ENCODE data around the gene MYADM. TPM values are rescaled to one million over a fixed set of nuclear protein-coding genes. Genes with fewer than 3 reads are reported as not detected.

MYADM gene
- total RNA-seq, 2 experiments from 2014 or later = 64.7 to 69.9 TPM

- Mint-ChIP-seq H3K4me3 (peak overlapping the region; percentile 11), H3K4me1 (ENCODE audit: low read depth) (peaks cover 54% of the 10 kb centered on the region), H3K27me3 (no peaks in the 10 kb centered on the region), H3K9me3 (no peaks in the 10 kb centered on the region), H3K27ac (peak overlapping the region; percentile 43), H3K36me3 (ENCODE audit: low read depth) (peaks cover 33% of the 10 kb centered on the region)
- DNase-seq = peak; percentile 61
- CTCF ChIA-PET = no interaction called here
- TF ChIP-seq CTCF (IDR thresholded peaks at IDR 0.05) = no peak
- no peak for ATAC-seq
- POLR2A ChIA-PET = interaction anchor here (0.8 to 2.3 kb wide), 2 partner anchors 10 to 15 kb away, joined by 3 to 18 read pairs; partner anchors contain the start of gene MYADM
- intact Hi-C loops (cut with micrococcal nuclease) = no loop called here
These were observed 9.7 kb downstream of the MYADM start for GRCh38 chr19:53877361-53877766.

GRCh38 chr19:53878776-53879139 is 11.1 kb downstream of the MYADM start:
- TF ChIP-seq CTCF (IDR thresholded peaks at IDR 0.05) = no peak
- Mint-ChIP-seq H3K27ac (no peak overlapping the region), H3K36me3 (ENCODE audit: low read depth) (peaks cover 23% of the 10 kb centered on the region), H3K4me3 (no peak overlapping the region), H3K9me3 (no peaks in the 10 kb centered on the region), H3K4me1 (ENCODE audit: low read depth) (peaks cover 50% of the 10 kb centered on the region), H3K27me3 (peaks cover 8% of the 10 kb centered on the region)
- no peak for ATAC-seq
- ChIA-PET POLR2A (interaction anchor here (1.1 to 1.8 kb wide), 3 partner anchors 8 to 12 kb away, joined by 4 to 9 read pairs (median 8); partner anchors contain the start of gene MYADM), CTCF (interaction anchor here (2.1 kb wide), 1 partner anchor 11 kb away, joined by 5 read pairs; the partner anchor contains the start of gene MYADM)
- DNase-seq = no peak
- intact Hi-C loops (cut with micrococcal nuclease) = no loop called here

GRCh38 chr19:53879140-53880081 is 11.7 kb downstream of the MYADM start:
- ChIA-PET POLR2A (interaction anchor here (1.1 to 1.8 kb wide), 3 partner anchors 9 to 13 kb away, joined by 4 to 9 read pairs (median 8); partner anchors contain the start of gene MYADM), CTCF (interaction anchor here (2.1 kb wide), 1 partner anchor 12 kb away, joined by 5 read pairs; the partner anchor contains the start of gene MYADM)
- Mint-ChIP-seq H3K27me3 (peaks cover 12% of the 10 kb centered on the region), H3K4me1 (ENCODE audit: low read depth) (peaks cover 46% of the 10 kb centered on the region), H3K27ac (no peak overlapping the region), H3K9me3 (no peaks in the 10 kb centered on the region), H3K4me3 (no peak overlapping the region), H3K36me3 (ENCODE audit: low read depth) (peaks cover 17% of the 10 kb centered on the region)
- DNase-seq (peak; percentile 88), ATAC-seq (peak; percentile 88)
- intact Hi-C loops (cut with micrococcal nuclease) = no loop called here
- no peak for TF ChIP-seq CTCF (IDR thresholded peaks at IDR 0.05)

GRCh38 chr19:53880711-53881481 is 13.2 kb downstream of the MYADM start:
- H3K4me1 Mint-ChIP-seq (ENCODE audit: low read depth) = peaks cover 35% of the 10 kb centered on the region
- no peak for TF ChIP-seq CTCF (IDR thresholded peaks at IDR 0.05)
- H3K27me3 Mint-ChIP-seq = peaks cover 14% of the 10 kb centered on the region
- DNase-seq = no peak
- peaks cover 7% of the 10 kb centered on the region for H3K36me3 Mint-ChIP-seq (ENCODE audit: low read depth)
- ATAC-seq = no peak
- no peak overlapping the region for H3K27ac Mint-ChIP-seq
- H3K4me3 Mint-ChIP-seq = no peak overlapping the region
- ChIA-PET CTCF (interaction anchor here (1.3 to 2.4 kb wide), 2 partner anchors 14 to 29 kb away, joined by 3 to 14 read pairs; partner anchors contain the start of gene MYADM), POLR2A (no interaction called here)
- intact Hi-C loops (cut with micrococcal nuclease) = no loop called here
- H3K9me3 Mint-ChIP-seq = no peaks in the 10 kb centered on the region
